GM19043 (cell line): ENCODE data around the gene HRCT1.

ENCODE experiments used
- ATAC-seq: cut with Tn5 transposase; IDR thresholded peaks from one replicate; pipeline ENCODE4 v1.9.1; 2021; ENCODE audit warnings: low read depth; ENCODE audit not compliant: unreplicated experiment

HRCT1 gene

DNA sequence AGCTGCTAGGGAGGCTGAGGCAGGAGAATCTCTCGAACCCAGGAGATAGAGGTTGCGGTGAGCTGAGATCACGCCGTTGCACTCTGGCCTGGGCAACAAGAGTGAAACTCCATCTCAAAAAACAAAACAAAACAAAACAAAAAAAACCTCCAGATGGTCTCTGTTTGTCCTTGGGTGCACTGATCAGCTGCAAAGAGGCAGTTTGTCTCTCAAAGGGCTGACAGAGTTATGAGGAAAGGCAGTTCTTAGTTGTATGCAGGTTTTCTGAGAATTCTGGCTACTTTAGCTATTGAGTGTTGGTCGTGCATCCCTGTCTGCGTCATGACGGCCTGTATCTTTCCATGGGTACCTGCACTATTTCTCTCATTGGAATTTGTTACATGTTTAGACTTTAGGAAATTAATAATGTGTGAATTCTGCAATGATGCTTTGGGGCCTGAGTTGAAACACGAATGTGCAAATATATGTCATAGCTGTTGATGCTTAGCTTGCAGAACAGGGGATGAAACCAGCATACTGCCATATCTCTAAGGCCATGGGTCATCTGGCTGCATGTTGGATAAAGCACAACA lies 33.8 kb downstream of the HRCT1 start:
- no peak for ATAC-seq

DNA sequence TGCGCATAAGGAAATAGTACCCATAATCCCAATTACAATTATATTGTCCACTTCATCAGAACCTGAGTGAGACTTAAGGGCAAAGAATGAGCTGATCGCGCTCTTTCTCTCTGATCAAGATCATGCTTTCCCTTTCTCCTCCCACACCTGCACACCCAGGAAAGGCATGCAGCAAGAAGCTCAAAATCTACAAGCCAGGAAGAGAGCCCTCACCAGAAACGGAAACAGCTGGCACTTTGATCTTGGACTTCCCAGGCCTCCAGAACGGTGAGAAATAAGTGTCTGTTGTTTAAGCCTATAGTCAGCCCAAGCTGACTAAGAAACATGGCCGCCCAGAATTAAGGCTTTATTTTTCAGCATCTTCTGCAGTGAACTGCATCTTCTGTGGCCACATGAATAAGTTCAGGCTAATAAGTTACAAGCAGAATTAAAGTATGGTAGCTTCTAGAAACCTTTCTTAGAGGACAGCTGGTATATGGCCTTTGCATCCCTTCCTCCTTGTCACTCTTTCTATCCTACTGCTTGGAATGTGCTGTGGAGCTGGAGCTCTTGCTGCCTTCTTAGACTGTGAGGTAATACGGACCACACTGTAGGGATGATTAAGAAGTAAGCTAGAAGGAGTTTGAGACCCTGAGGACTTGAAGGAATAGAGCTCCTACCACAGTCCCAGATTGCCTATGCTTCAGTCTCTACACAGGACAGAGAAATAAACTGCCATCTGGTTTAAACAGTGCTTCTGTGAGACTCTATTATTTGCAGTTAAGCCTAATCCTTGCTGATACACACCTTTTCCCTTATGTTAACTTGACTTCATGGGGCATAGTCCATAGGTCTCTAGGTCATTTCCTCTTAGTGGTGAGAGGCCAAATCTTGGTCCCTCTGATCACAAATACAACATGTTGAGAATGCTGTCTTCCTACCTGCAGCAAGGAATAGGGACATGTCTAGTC lies 34.7 kb downstream of the HRCT1 start:
- ATAC-seq = no peak

DNA sequence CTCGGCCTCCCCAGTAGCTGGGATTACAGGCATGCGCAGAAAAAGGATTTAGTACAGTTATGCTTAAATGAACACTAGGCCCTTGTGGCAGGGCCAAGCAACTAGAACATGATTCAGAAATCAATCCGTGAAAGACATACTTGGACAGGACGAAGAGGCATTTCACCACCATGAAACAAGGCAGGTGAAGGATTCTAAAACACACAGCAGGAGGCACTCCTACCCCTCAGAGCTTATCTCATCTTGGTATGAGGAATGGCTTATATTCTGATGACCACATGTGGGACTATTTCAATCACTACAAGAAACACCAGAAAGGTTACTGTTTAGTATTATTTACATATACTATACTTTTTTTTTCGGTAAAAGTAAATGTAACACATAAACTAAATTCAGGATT lies 36.3 kb downstream of the HRCT1 start:
- no peak for ATAC-seq

DNA sequence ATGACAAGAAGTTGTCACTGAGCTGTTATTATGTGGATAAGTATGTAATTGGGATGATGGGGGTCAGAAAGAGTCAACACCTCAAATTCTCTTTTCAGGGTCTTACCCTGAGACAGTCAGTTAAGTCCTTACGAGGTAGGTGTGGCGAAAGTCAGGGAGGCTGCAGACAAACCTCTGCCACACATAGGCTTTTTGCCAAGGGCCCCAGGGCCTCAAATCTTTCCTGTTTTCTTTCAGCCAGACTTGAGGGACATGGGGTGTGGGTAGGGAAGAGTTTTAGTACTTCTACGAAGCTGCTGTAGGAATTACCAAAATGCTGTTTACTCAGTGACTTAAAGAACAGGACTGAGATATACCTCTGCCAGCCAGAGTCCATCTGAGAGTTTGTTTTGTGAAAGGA lies 38.2 kb downstream of the HRCT1 start:
- no peak for ATAC-seq

DNA sequence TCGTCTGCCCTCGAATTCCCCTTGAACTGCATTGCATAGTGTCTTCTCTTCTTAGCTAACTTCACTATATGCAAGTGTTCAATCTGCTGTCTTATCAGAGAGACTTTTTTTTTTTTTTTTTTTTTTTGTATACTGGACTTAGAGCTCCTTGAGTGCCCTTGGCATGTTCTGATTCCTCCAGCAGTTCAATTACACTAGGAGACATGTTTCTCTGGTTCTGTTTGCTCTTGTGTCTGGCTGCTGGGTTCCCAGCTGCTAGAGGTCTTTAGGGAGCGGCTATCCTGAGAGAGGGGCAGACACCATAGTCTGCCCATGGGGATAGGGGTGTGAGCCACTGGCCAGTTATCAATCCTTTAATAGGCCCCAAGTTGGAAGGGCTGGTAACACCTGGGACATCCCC lies 38.8 kb downstream of the HRCT1 start:
- no peak for ATAC-seq

DNA sequence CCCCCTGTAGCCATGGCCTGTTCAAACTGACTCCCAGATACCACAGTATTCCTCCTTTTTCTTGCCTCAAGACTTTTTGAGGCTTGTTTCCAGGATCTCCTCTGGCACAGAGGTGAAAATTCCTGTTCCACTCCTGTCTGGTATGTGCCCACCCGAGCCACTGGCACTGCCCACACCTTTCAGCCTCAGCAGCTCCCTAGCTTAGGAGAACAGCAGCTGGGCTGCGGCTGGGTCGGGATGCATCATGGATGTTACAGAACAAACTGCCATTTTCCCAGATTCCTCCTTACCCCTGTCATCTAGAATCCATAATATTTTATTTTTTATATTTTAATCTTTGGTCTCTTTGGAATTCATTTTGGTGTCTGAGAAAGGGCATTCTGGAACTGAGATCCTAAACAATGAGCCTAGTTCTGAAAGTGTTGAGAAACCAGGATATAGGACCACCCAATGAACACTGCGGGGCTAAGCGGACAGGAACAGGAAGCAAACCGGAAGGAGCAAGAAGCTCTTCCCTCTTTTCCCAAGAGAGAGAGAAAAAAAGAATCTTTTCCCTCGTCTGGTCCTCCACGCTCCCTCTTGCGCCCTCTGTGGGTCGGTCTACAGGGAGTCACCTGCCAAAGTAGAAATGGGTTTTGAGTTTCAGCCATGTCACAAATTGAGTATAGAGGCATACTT lies 39.5 kb downstream of the HRCT1 start:
- no peak for ATAC-seq

DNA sequence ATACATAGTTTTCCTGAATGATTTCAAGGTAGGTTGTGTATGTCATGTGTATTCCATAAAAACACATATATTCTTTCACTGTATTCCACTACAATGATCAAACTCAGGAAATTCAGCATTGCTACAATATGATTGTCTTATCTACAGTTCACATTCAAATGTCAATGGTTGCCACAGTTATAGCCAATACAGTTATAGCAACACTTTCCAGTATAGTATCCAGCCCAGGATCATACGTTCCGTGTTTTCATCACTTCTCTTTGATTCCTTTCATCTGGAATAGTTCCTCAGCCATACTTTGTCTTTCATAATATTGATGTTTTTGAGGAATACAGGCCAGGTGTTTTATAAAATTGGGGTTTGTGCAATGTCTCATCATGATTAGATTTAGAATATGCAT lies 42.4 kb downstream of the HRCT1 start:
- ATAC-seq = no peak

DNA sequence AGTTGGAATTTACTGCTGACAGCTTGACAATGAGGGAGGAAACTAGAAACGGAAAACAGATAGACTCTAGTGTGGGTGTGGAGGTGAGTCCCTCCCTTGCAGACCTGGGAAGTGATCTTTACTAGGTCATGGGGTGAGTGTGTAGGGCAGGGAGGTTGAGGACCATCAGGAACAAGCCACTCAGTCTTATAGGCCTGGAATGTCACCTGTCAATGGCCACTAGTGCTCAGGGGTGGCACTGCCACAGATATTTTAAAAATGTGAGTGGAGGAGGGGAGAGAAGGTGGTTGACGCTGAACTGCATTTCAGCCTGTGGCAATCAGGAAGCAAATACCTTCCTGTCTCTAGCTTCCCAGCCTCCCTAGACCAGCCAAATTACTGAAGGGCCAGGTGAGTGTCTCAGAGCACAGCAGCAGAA lies 42.9 kb downstream of the HRCT1 start:
- no peak for ATAC-seq

DNA sequence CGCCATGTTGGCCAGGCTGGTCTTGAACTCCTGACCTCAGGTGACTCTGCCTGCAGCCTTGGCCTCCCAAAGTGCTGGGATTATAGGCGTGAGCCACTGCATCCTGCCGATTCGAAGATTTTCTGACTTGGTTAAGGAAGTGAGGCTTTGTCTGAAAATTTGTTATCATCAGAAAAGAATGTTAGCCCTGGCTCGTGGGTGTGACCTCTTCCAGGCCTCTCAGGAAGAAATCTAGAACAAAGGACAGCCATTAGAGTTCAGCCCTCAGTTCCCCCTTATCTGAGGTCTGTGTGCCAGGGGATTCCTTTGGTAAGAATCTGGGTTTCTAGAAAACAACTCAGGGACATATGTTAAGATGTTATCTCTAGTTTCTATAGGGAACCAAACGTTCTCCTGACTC lies 45.7 kb downstream of the HRCT1 start:
- ATAC-seq = no peak

DNA sequence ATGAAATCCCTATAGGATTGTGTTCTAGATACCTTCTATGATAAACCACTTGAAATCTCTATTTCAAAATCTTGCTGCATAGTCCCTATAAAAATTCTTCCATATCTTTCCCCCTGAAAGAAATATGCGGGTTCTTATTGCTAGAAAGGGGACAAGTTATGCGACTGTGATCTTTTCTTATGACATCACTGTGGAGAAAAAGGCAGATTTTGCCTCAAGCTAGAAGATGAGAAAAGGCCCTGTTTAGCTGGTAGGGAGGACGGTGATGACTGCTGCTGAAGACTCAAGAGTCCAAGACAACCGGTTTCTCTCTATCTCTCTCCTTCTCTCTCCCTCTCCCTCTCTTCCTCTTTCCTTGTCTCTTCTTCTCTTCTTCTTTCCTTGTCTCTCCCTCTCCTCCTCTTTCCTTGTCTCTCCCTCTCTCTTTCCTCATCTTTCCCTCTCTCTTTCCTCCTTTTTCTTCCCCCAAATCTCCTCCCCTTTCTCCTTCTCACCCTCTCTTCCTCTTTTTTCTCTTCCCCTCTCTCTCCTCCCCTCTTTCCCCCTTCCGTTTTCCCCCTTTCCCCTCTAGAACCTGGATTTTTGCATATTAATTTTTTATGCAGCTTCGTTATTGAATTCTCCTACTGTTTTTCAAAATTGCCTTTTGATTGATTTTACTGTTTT lies 46.7 kb downstream of the HRCT1 start:
- no peak for ATAC-seq

DNA sequence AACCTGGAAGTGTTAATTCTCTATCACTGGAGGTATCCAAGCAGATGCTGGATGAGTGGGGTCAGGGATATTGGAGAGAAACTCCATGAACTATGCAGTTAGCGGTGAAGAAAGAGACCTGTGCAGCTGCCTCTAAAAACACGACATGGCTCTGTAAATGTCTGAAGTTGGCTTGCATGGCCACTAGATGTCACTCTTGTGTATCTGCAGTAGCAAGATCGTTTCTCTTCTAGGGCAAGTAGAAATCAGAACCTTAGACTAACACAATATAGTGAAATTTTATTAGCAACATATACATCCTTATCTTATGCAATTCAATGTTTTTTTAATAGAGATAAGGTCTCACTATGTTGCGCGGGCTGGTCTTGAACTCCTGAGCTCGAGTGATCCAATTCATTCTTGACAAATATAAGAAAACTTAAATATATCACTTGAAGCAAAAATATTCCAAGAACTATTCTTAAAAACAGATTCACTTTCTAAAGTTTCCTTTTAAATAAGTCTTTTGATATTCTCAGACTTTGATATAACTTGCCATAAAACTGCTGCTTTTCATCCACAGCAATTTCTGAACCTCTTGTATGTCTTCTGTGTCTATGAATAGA lies 49.0 kb downstream of the HRCT1 start:
- no peak for ATAC-seq

DNA sequence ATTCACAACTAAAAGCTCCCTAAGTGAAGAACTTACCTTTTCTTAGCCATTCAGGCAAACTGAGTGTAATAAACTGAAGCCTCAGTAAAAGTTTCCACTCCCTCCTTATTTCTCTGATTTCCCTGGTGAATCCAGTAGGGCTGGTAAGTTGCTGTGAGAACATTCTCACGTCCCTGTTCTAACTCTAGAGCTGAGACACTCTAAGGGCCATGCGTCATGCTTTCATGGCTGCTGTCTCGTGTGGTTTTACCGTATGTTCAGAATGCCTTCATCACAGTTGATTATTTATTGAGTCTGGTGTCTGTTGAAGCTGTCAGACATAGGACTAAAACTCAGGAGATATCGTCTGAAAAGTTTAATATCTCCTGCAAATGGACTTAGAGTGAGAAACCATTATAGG lies 50.6 kb downstream of the HRCT1 start:
- no peak for ATAC-seq
